ENCODE measurements around the gene ACOT7. TPM values are rescaled to one million over a fixed set of nuclear protein-coding genes. Genes with fewer than 3 reads are reported as not detected.

Gene ACOT7
- total RNA-seq, 1 experiment from 2014 or later, result 151 TPM

DNA sequence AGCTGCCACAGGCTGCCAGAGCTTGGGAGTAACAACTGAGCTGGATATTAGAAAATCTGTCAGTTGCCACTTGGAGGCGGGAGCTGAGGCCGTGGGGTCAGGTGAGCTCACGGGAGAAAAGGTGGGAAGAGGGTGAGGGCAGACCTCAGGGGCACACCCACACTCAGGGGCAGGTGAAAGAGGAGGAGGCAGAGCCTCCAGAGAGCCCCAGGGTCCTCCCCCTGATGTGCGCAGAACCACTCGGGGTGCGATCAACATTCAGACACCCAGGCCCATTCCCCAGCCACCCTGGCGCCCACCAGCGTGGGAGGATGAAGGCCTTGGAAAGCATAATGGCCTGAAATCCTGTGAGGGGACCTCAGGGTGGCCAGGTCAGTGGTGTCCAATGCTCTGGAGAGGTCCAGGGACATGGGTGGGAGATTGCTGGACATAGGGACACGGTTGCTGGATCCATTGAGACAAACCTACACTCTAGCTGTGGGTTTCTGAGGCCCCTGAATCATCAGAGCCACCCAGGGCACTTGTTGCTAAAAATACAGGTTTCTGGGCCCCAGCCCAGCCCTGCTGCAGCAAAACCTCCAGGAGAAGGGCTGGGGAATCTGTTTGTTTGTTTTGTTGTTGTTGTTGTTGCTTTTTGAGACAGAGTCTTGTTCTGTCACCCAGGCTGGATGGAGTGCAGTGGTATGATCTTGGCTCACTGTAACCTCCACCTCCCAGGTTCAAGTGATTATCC lies 83.3 kb downstream of the ACOT7 start (continued):
- TF ChIP-seq, protein P1, sequence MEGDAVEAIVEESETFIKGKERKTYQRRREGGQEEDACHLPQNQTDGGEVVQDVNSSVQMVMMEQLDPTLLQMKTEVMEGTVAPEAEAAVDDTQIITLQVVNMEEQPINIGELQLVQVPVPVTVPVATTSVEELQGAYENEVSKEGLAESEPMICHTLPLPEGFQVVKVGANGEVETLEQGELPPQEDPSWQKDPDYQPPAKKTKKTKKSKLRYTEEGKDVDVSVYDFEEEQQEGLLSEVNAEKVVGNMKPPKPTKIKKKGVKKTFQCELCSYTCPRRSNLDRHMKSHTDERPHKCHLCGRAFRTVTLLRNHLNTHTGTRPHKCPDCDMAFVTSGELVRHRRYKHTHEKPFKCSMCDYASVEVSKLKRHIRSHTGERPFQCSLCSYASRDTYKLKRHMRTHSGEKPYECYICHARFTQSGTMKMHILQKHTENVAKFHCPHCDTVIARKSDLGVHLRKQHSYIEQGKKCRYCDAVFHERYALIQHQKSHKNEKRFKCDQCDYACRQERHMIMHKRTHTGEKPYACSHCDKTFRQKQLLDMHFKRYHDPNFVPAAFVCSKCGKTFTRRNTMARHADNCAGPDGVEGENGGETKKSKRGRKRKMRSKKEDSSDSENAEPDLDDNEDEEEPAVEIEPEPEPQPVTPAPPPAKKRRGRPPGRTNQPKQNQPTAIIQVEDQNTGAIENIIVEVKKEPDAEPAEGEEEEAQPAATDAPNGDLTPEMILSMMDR (IDR thresholded peaks at IDR 0.05), result no peak
- no peak for TF ChIP-seq FOXJ3 (CRISPR knock-in tag; IDR thresholded peaks at IDR 0.05; ENCODE audit: borderline replicate concordance)
- TF ChIP-seq ZNF232 (CRISPR knock-in tag; IDR thresholded peaks at IDR 0.05), result no peak
- TF ChIP-seq, protein P2, sequence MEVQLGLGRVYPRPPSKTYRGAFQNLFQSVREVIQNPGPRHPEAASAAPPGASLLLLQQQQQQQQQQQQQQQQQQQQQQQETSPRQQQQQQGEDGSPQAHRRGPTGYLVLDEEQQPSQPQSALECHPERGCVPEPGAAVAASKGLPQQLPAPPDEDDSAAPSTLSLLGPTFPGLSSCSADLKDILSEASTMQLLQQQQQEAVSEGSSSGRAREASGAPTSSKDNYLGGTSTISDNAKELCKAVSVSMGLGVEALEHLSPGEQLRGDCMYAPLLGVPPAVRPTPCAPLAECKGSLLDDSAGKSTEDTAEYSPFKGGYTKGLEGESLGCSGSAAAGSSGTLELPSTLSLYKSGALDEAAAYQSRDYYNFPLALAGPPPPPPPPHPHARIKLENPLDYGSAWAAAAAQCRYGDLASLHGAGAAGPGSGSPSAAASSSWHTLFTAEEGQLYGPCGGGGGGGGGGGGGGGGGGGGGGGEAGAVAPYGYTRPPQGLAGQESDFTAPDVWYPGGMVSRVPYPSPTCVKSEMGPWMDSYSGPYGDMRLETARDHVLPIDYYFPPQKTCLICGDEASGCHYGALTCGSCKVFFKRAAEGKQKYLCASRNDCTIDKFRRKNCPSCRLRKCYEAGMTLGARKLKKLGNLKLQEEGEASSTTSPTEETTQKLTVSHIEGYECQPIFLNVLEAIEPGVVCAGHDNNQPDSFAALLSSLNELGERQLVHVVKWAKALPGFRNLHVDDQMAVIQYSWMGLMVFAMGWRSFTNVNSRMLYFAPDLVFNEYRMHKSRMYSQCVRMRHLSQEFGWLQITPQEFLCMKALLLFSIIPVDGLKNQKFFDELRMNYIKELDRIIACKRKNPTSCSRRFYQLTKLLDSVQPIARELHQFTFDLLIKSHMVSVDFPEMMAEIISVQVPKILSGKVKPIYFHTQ (CRISPR knock-in tag; IDR thresholded peaks at IDR 0.05), result no peak
- TF ChIP-seq ZNF396 (CRISPR knock-in tag; IDR thresholded peaks at IDR 0.05; ENCODE audit: borderline replicate concordance), result no peak
- TF ChIP-seq NR1H2 (CRISPR knock-in tag; IDR thresholded peaks at IDR 0.05), result no peak
- TF ChIP-seq TP53 (CRISPR knock-in tag; IDR thresholded peaks at IDR 0.05), result no peak
- TF ChIP-seq PREB (CRISPR knock-in tag; IDR thresholded peaks at IDR 0.05; ENCODE audit: borderline replicate concordance), result no peak

DNA sequence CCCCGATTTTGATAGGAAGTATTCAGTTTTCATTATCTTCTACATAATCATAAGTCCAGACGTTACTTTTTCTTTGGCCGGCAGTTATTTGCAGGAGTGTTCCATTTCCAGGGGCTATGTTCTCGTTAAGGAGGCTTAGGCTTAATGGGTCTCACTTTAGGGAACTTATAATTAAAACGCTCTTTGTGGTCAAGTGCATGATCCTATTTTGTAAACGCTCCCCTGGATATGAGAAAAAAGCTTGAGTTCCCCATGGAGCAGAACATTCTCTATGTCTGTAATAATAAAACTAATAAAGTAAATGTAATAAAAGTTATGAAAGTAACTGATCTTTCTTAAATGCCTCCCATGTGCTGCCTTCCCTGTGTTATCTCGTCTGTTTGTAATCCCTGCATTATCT lies 84.0 kb downstream of the ACOT7 start:
- CTCF ChIA-PET, result interaction anchor here (1.4 kb wide), 1 partner anchor 114 kb away, joined by 3 read pairs; no protein-coding TSS in a partner anchor
- POLR2A ChIA-PET, result no interaction called here
- Mint-ChIP-seq H3K4me3 (no peak overlapping the region), H3K9me3 (peaks cover 36% of the 10 kb centered on the region), H3K4me1 (no peaks in the 10 kb centered on the region), H3K27ac (no peak overlapping the region), H3K27me3 (ENCODE audit: low read depth) (no peaks in the 10 kb centered on the region), H3K36me3 (peaks cover 41% of the 10 kb centered on the region)
- ATAC-seq (no peak), DNase-seq (ENCODE audit: low spot score) (no peak)
- TF ChIP-seq, protein P3, sequence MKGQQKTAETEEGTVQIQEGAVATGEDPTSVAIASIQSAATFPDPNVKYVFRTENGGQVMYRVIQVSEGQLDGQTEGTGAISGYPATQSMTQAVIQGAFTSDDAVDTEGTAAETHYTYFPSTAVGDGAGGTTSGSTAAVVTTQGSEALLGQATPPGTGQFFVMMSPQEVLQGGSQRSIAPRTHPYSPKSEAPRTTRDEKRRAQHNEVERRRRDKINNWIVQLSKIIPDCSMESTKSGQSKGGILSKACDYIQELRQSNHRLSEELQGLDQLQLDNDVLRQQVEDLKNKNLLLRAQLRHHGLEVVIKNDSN (CRISPR knock-in tag; IDR thresholded peaks at IDR 0.05), result no peak
- TF ChIP-seq ZNF138 (CRISPR knock-in tag; conservative IDR thresholded peaks at IDR 0.05), result no peak
- TF ChIP-seq, protein P4, sequence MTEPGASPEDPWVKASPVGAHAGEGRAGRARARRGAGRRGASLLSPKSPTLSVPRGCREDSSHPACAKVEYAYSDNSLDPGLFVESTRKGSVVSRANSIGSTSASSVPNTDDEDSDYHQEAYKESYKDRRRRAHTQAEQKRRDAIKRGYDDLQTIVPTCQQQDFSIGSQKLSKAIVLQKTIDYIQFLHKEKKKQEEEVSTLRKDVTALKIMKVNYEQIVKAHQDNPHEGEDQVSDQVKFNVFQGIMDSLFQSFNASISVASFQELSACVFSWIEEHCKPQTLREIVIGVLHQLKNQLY (CRISPR knock-in tag; IDR thresholded peaks at IDR 0.05), result no peak
- TF ChIP-seq, protein P5, sequence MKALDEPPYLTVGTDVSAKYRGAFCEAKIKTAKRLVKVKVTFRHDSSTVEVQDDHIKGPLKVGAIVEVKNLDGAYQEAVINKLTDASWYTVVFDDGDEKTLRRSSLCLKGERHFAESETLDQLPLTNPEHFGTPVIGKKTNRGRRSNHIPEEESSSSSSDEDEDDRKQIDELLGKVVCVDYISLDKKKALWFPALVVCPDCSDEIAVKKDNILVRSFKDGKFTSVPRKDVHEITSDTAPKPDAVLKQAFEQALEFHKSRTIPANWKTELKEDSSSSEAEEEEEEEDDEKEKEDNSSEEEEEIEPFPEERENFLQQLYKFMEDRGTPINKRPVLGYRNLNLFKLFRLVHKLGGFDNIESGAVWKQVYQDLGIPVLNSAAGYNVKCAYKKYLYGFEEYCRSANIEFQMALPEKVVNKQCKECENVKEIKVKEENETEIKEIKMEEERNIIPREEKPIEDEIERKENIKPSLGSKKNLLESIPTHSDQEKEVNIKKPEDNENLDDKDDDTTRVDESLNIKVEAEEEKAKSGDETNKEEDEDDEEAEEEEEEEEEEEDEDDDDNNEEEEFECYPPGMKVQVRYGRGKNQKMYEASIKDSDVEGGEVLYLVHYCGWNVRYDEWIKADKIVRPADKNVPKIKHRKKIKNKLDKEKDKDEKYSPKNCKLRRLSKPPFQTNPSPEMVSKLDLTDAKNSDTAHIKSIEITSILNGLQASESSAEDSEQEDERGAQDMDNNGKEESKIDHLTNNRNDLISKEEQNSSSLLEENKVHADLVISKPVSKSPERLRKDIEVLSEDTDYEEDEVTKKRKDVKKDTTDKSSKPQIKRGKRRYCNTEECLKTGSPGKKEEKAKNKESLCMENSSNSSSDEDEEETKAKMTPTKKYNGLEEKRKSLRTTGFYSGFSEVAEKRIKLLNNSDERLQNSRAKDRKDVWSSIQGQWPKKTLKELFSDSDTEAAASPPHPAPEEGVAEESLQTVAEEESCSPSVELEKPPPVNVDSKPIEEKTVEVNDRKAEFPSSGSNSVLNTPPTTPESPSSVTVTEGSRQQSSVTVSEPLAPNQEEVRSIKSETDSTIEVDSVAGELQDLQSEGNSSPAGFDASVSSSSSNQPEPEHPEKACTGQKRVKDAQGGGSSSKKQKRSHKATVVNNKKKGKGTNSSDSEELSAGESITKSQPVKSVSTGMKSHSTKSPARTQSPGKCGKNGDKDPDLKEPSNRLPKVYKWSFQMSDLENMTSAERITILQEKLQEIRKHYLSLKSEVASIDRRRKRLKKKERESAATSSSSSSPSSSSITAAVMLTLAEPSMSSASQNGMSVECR (CRISPR knock-in tag; IDR thresholded peaks at IDR 0.05; ENCODE audit: borderline replicate concordance), result no peak
- no peak for TF ChIP-seq ZNF416 (CRISPR knock-in tag; IDR thresholded peaks at IDR 0.05)
- no peak for TF ChIP-seq TCF7 (CRISPR knock-in tag; IDR thresholded peaks at IDR 0.05; ENCODE audit: low read depth)
- no peak for TF ChIP-seq ZNF232 (CRISPR knock-in tag; IDR thresholded peaks at IDR 0.05)
- no peak for TF ChIP-seq KAT7 (CRISPR knock-in tag; IDR thresholded peaks at IDR 0.05; ENCODE audit: borderline replicate concordance)
- no peak for TF ChIP-seq GABPB1 (CRISPR knock-in tag; IDR thresholded peaks at IDR 0.05)
- no peak for TF ChIP-seq PRRX2 (CRISPR knock-in tag; IDR thresholded peaks at IDR 0.05)
- TF ChIP-seq ZNF671 (CRISPR knock-in tag; IDR thresholded peaks at IDR 0.05), result no peak
- TF ChIP-seq, protein P6, sequence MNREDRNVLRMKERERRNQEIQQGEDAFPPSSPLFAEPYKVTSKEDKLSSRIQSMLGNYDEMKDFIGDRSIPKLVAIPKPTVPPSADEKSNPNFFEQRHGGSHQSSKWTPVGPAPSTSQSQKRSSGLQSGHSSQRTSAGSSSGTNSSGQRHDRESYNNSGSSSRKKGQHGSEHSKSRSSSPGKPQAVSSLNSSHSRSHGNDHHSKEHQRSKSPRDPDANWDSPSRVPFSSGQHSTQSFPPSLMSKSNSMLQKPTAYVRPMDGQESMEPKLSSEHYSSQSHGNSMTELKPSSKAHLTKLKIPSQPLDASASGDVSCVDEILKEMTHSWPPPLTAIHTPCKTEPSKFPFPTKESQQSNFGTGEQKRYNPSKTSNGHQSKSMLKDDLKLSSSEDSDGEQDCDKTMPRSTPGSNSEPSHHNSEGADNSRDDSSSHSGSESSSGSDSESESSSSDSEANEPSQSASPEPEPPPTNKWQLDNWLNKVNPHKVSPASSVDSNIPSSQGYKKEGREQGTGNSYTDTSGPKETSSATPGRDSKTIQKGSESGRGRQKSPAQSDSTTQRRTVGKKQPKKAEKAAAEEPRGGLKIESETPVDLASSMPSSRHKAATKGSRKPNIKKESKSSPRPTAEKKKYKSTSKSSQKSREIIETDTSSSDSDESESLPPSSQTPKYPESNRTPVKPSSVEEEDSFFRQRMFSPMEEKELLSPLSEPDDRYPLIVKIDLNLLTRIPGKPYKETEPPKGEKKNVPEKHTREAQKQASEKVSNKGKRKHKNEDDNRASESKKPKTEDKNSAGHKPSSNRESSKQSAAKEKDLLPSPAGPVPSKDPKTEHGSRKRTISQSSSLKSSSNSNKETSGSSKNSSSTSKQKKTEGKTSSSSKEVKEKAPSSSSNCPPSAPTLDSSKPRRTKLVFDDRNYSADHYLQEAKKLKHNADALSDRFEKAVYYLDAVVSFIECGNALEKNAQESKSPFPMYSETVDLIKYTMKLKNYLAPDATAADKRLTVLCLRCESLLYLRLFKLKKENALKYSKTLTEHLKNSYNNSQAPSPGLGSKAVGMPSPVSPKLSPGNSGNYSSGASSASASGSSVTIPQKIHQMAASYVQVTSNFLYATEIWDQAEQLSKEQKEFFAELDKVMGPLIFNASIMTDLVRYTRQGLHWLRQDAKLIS (CRISPR knock-in tag; IDR thresholded peaks at IDR 0.05; ENCODE audit: borderline replicate concordance), result no peak
